Lung (tissue), 12 donors: ENCODE results near the gene PDE4C. TPM values are rescaled to one million over a fixed set of nuclear protein-coding genes. Genes with fewer than 3 reads are reported as not detected.

Experiments
- ATAC-seq: fragments of 200-7000 bp; cut with Tn5 transposase; one replicate; pipeline ENCODE4 v1.9.1; 2020; ENCODE audit warnings: moderate number of reproducible peaks; ENCODE audit not compliant: insufficient read depth, low FRiP score
- DNase-seq, 3 donors: peaks; one replicate each; pipeline ENCODE4 v3.0.0-alpha.2; 2013 to 2017
- H3K27ac ChIP-seq, 2 donors: one replicate each; pipeline ENCODE4 v1.5.1; 2013; ENCODE audit warnings: mild to moderate bottlenecking in 2 of 2, moderate library complexity in 2 of 2, control low read depth in 1 of 2, inconsistent platforms in 1 of 2, low read depth in 1 of 2, low read length in 1 of 2
- H3K27me3 ChIP-seq, 3 donors: one replicate each; pipeline ENCODE4 v1.5.1; 2013; ENCODE audit warnings: low read length in 2 of 3; ENCODE audit not compliant: control insufficient read depth in 3 of 3, insufficient read depth in 3 of 3
- H3K36me3 ChIP-seq, 4 donors: one replicate each; pipeline ENCODE4 v1.5.1; 2013; ENCODE audit warnings: low read length in 4 of 4, mild to moderate bottlenecking in 1 of 4, moderate library complexity in 1 of 4; ENCODE audit not compliant: control insufficient read depth in 4 of 4, insufficient read depth in 4 of 4
- H3K4me1 ChIP-seq, 5 donors: one replicate each; pipeline ENCODE4 v1.5.1; 2013; ENCODE audit warnings: low read length in 5 of 5, mild to moderate bottlenecking in 2 of 5, moderate library complexity in 1 of 5; ENCODE audit not compliant: control insufficient read depth in 5 of 5, insufficient read depth in 5 of 5
- H3K4me3 ChIP-seq: one replicate; pipeline ENCODE4 v1.5.1; 2013; ENCODE audit warnings: mild to moderate bottlenecking, control low read depth, moderate library complexity
- H3K9ac ChIP-seq, 2 donors: one replicate each; pipeline ENCODE4 v1.5.1; 2013; ENCODE audit warnings: low read length in 2 of 2, control low read depth in 1 of 2; ENCODE audit not compliant: insufficient read depth in 1 of 2
- H3K9me3 ChIP-seq, 4 donors: one replicate each; pipeline ENCODE4 v1.5.1; 2013; ENCODE audit warnings: low read length in 3 of 4, mild to moderate bottlenecking in 1 of 4, moderate library complexity in 1 of 4; ENCODE audit not compliant: control insufficient read depth in 4 of 4, insufficient read depth in 3 of 4
- WGBS, 2 donors: extraction: QIAGEN DNeasy Blood & Tissue Kit; methylation state at CpG; one replicate each; pipeline ENCODE4 v1.1.7; 2013; 5-methylcytosine and 5-hydroxymethylcytosine counted together
- polyA plus RNA-seq, 2 donors: library from polyadenylated mRNA; stranded (reverse); fragments of 200-250 nt; gene quantifications; one replicate each; pipeline ENCODE4 v1.2.1, GENCODE V29; 2013
- total RNA-seq, 2 donors: library from RNA; depleted of rRNA in 1 of 2; stranded (reverse); fragments of >200 nt in 1 of 2; gene quantifications; one replicate each; pipeline ENCODE4 v1.2.1, GENCODE V29; 2014 to 2021
- TF ChIP-seq, protein P1 (sequence below): IDR thresholded peaks from 2 replicates; pipeline ENCODE4 v1.5.1; 2012; ENCODE audit warnings: mild to moderate bottlenecking; ENCODE audit errors: control extremely low read depth, extremely low read depth
- donor health status: control.
- donor health status: control.
- donor health status: Bipolar disorder and iron deficiency.
- donor health status: healthy.
- donor health status: DM: yes; HTN: yes; CAD: no.

The PDE4C gene
- total and polyA plus RNA-seq, 4 donors = 0.32 to 32.4 (median 4.2) TPM

DNA sequence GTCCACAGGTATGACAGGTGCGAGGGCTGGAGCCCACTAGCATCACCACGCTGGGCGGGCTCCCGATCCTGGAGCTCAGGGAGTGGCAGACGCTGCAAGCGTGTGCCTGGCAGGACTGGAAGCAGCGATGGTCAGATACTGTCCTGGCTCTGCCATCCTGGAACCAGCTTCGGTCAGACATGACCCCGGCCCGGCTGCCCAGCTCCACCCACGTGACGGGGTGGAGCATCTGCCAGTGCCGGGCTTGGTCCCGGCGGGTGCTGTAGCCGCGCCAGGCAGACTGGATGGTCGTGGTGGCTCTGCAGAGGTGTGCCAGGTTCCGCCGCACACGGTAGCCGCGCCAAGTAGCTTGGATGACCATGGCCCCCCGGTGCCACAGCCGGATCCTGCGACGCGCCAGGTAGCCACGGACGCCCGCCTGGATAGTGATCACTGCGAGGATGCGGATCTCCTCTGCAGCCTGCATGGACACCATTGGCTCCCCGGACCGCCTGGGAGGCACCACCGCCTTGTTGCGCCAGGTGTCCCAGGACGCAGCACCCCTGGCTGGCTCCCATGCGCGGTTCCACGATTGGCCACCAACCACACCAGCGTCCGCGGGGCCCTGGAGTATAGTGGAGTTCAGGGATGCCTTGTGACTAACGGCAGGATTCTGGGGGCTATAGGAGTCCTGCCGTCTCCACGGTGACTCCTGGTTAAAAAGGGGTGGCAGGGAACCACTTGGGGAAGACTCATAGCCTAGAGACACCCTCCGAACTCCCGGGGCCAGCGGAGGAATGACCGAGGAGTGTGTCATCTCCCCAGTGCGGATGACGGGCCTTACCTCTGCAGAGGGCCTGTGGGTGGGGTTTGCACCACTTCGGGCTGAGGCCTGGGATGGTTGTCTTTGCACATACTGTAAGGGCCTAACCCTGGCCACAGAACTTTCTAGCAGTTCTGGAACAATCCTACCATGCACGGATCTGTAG is 31.5 kb upstream of the PDE4C start:
- peaks cover 0 to 17% (median 0%) of the 10 kb centered on the region in 4 donors for H3K36me3 ChIP-seq
- no peaks in the 10 kb centered on the region for H3K9me3 ChIP-seq
- TF ChIP-seq, protein P1, sequence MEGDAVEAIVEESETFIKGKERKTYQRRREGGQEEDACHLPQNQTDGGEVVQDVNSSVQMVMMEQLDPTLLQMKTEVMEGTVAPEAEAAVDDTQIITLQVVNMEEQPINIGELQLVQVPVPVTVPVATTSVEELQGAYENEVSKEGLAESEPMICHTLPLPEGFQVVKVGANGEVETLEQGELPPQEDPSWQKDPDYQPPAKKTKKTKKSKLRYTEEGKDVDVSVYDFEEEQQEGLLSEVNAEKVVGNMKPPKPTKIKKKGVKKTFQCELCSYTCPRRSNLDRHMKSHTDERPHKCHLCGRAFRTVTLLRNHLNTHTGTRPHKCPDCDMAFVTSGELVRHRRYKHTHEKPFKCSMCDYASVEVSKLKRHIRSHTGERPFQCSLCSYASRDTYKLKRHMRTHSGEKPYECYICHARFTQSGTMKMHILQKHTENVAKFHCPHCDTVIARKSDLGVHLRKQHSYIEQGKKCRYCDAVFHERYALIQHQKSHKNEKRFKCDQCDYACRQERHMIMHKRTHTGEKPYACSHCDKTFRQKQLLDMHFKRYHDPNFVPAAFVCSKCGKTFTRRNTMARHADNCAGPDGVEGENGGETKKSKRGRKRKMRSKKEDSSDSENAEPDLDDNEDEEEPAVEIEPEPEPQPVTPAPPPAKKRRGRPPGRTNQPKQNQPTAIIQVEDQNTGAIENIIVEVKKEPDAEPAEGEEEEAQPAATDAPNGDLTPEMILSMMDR = no peak
- H3K4me3 ChIP-seq = no peak overlapping the region
- H3K4me1 ChIP-seq = no peaks in the 10 kb centered on the region
- DNase-seq = no peak
- no peak overlapping the region for H3K27ac ChIP-seq
- 93 to 96% methylated on average over 50 to 55 of the region's 55 CpGs for WGBS, 2 donors
- no peaks in the 10 kb centered on the region for H3K27me3 ChIP-seq
- ATAC-seq = no peak
- no peak overlapping the region for H3K9ac ChIP-seq

GRCh38 chr19:18254546-18255503 is 28.6 kb upstream of the PDE4C start:
- no peak for DNase-seq
- TF ChIP-seq, protein P1 = no peak
- H3K27ac ChIP-seq = no peak overlapping the region
- peaks cover 0 to 3% (median 0%) of the 10 kb centered on the region in 4 donors for H3K9me3 ChIP-seq
- H3K4me3 ChIP-seq = no peak overlapping the region
- H3K27me3 ChIP-seq = no peaks in the 10 kb centered on the region
- WGBS, 2 donors = 17 to 18% methylated on average over 24 of the region's 24 CpGs
- H3K9ac ChIP-seq = no peak overlapping the region
- H3K4me1 ChIP-seq = no peaks in the 10 kb centered on the region
- no peak for ATAC-seq
- peaks cover 0 to 16% (median 0%) of the 10 kb centered on the region in 4 donors for H3K36me3 ChIP-seq

- no peak overlapping the region for H3K4me3 ChIP-seq
- ATAC-seq (peak; percentile 75), DNase-seq (no peak)
- peaks cover 0 to under 1% (median 0%) of the 10 kb centered on the region in 5 donors for H3K4me1 ChIP-seq
- no peaks in the 10 kb centered on the region for H3K27me3 ChIP-seq
- TF ChIP-seq, protein P1 = no peak
- H3K9ac ChIP-seq = no peak overlapping the region
- WGBS, 2 donors = 40 to 55% methylated on average over 5 of the region's 5 CpGs
- H3K9me3 ChIP-seq = peaks cover 0 to 3% (median 0%) of the 10 kb centered on the region in 4 donors
- peaks cover 0 to 14% (median 0%) of the 10 kb centered on the region in 4 donors for H3K36me3 ChIP-seq
- no peak overlapping the region for H3K27ac ChIP-seq
These were observed 27.5 kb upstream of the PDE4C start for GRCh38 chr19:18253716-18254115.
